Measurements from ENCODE around the gene ZNF554.

GRCh38 chr19:2885736-2886135 lies 66.1 kb downstream of the ZNF554 start:
- TF ChIP-seq SMC3 (IDR thresholded peaks at IDR 0.05): no peak
- TF ChIP-seq EP300 (IDR thresholded peaks at IDR 0.05): no peak
- TF ChIP-seq CTCF (IDR thresholded peaks at IDR 0.05): no peak
